HG03469 (cell line): Measurements from ENCODE around the gene PRTN3.

Source experiments
- ATAC-seq: cut with Tn5 transposase; IDR thresholded peaks from one replicate; pipeline ENCODE4 v1.9.1; 2021; ENCODE audit warnings: mild to moderate bottlenecking, moderate library complexity, moderate number of reproducible peaks; ENCODE audit not compliant: unreplicated experiment

Gene PRTN3

DNA sequence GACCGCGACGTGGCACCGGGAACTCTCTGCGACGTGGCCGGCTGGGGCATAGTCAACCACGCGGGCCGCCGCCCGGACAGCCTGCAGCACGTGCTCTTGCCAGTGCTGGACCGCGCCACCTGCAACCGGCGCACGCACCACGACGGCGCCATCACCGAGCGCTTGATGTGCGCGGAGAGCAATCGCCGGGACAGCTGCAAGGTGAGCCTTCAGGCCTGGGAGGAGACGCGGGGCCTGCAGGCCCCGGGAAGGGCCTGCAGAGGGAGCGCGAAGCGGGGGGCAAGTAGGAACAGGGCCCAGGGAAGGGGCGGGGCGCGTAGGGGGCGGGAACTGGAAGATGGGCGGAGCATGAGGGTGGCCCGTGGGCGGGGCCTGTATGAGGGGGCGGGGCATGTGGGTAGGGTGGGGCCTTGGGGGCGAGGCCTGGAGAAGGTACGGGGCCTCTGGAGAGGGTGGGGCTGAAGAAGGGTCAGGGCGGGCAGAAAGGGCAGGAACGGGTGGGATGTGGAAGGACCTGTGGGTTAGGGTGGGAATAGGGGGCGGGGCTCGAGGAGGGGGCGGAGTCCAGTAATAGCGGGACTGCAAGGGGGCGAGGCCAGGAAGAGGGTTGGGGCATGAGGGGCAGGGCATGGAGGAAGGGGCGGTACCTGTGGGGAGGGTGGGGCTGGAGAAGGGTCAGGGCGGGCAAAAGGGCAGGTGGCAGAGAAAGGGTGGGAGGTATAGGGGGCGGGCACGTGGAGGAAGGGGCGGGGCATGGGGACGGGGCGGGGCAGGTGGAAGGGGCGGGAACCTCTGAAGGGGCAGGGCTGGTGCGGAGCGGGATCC, 21.2 kb downstream of the PRTN3 start:
- ATAC-seq, result no peak

GRCh38 chr19:862581-863314, 21.9 kb downstream of the PRTN3 start:
- ATAC-seq, result no peak

GRCh38 chr19:863315-863620, 22.5 kb downstream of the PRTN3 start:
- no peak for ATAC-seq

DNA sequence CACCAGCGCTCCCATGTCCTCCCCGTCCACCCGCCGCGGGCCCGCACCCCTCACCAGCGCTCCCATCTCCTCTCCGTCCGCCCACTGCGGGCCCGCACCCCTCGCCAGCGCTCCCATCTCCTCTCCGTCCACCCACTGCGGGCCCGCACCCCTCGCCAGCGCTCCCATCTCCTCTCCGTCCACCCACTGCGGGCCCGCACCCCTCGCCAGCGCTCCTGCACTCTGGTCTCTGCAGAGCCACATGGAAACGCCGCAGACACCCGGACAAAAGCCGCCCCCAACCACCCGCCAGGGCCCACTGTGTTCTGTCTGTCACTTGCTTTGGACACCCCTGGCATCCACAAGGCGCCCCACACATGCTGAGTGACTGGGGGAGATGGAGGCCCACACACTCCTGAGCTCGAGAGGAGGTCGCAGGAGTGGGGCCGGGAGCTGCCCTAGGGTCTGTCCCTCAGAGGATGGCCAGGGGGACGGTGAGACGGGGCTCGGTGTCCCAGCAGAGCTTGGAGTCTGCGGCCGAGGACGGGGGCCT, 26.0 kb downstream of the PRTN3 start:
- no peak for ATAC-seq

DNA sequence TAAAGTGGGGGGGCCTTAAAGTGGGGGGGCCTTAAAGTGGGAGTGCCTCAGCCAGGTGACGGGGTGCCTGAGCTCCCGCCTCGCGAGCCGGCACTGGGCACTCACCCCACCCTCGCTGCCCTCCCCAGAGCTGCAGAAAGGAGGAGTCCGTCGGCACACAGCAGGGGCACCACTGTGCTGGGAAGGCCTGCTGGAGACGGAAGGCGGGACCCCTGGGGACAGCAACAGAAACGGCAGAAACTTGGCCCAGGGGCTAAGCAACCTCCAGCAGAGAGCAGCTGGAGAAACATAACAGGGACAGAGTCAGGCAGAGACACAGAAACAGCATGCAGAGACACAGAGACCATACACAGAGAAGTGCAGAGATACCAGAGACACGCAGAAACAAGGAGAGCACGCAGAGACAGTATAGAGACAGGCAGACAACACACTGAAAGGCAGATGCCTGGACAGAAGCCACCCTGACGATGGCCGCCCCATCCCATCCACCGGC, 26.5 kb downstream of the PRTN3 start:
- no peak for ATAC-seq

DNA sequence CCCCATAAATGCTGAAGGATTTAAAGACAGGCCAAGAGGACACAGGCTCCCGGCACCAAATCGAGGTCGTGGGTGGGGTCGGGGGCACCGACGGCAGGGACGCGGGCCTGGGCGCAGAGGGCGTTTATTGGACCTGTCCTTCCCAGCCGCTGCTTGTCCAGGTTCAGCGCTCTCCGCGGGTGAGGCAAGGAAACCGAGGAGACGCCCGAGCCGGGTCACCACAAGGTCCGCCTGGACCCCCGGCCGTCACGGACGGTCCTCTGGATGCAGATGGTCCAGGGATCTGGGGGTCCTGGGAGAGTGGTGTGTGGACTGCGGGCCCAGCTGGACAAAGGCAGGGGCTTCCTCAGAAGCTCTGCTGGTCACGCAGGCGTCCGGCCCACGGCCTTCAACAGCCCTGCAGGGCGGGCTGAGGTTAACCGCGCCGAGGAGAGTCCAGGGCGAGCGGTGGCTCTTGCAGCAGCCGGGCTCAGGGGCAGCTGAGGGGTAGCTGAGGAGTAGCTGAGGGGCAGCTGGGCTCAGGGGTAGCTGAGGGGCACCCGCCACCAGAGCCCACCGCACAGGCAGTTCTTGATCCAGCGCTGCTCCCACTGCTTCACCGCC, 27.2 kb downstream of the PRTN3 start:
- no peak for ATAC-seq

DNA sequence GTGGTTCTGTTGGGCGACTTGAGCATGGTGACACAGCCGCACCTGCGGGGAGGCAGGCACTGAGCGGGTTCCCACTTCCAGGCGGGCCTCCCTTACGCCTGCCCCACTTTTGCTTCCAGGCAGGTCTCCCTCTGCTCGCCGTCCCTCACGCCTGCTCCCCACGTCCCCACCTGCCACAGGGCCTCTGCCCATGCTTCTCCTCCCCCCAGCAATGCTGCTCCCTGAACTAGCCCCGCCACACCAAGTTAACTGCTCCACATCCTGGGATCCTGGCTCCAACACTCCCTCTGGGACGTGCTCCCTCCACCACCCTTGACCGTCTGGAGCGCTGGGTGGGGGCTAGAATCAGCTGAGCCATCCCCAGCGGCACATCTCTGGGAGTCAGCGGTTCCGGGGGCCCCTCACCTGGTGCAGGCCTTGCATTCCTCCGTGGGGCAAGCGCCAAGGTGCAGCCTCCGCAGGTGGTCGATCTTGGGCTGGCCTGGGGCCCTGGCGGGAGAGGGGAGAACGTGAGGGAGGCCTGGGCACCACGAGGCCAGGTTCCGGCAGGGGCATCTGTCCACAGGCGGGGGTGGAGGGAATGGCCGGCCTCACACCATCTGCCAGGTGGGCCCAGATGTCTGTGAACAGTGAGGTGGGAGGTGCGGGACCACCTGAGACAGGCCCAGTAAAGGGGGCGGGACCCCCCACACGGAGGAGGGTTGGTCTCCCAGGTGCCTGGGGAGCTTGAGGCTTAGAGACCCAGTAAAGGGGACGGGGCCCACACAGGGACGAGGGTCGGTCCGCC, 27.9 kb downstream of the PRTN3 start:
- no peak for ATAC-seq

GRCh38 chr19:869245-870177, 28.7 kb downstream of the PRTN3 start:
- ATAC-seq, result no peak

- ATAC-seq, result no peak
Observed at GRCh38 chr19:870314-870713, 29.5 kb downstream of the PRTN3 start.

GRCh38 chr19:870963-871401, 30.2 kb downstream of the PRTN3 start:
- ATAC-seq, result no peak

- no peak for ATAC-seq
Observed at GRCh38 chr19:871446-872265, 30.9 kb downstream of the PRTN3 start.

- ATAC-seq, result no peak
Observed at GRCh38 chr19:872266-872951, 31.6 kb downstream of the PRTN3 start.

GRCh38 chr19:873084-873483, 32.3 kb downstream of the PRTN3 start:
- ATAC-seq, result no peak

- no peak for ATAC-seq
Observed at GRCh38 chr19:873561-874041, 32.8 kb downstream of the PRTN3 start.

GRCh38 chr19:875265-875879, 34.6 kb downstream of the PRTN3 start:
- ATAC-seq, result no peak

DNA sequence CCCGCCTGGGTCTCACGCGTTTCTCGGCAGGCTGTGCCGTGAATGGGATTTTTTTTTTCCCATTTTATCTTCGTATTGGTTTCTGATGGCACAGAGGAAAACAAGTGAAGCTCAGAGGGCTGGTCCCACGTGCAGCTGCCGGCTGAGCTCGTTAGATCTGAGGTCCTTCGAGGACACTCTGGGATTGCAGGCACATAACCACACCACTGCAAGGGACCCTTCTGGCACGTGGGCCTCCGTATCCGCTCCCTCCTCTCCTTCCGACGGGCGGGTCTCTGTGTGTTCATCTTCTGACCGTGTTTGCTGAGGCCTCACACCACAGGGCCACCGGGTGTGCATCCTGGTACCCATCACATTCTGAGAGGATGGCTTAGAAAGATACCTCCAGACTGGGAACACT, 35.3 kb downstream of the PRTN3 start:
- no peak for ATAC-seq

- ATAC-seq, result no peak
Observed at GRCh38 chr19:876780-877314, 36.0 kb downstream of the PRTN3 start.
